HUES48 (cell line): ENCODE measurements around the gene HIPK1.
"Not testable (repeated sequence)": the region's sequence is repeated elsewhere in the genome, so short reads cannot be mapped to it uniquely, and the experiment has no call there.

Experiments used
- H3K27ac ChIP-seq: one replicate; pipeline ENCODE4 v1.7.0; 2013; ENCODE audit warnings: low read depth, low read length, inconsistent platforms
- H3K27me3 ChIP-seq: 2 replicates; pipeline ENCODE4 v1.6.1; 2013; ENCODE audit warnings: mild to moderate bottlenecking, low read length; ENCODE audit not compliant: control insufficient read depth, insufficient read depth
- H3K36me3 ChIP-seq: 2 replicates; pipeline ENCODE4 v1.6.1; 2013; ENCODE audit warnings: low read length; ENCODE audit not compliant: control insufficient read depth, insufficient read depth
- H3K4me1 ChIP-seq: 2 replicates; pipeline ENCODE4 v1.6.1; 2013; ENCODE audit warnings: mild to moderate bottlenecking, low read length; ENCODE audit not compliant: control insufficient read depth, insufficient read depth
- H3K4me3 ChIP-seq: 2 replicates; pipeline ENCODE4 v1.5.1; 2013; ENCODE audit warnings: mild to moderate bottlenecking, low read depth, low read length
- H3K9ac ChIP-seq: 2 replicates; pipeline ENCODE4 v1.6.1; 2013; ENCODE audit warnings: mild to moderate bottlenecking, low read depth, low read length, moderate library complexity
- H3K9me3 ChIP-seq: 2 replicates; pipeline ENCODE4 v1.6.1; 2013; ENCODE audit warnings: low read length; ENCODE audit not compliant: control insufficient read depth, insufficient read depth

The HIPK1 gene

DNA sequence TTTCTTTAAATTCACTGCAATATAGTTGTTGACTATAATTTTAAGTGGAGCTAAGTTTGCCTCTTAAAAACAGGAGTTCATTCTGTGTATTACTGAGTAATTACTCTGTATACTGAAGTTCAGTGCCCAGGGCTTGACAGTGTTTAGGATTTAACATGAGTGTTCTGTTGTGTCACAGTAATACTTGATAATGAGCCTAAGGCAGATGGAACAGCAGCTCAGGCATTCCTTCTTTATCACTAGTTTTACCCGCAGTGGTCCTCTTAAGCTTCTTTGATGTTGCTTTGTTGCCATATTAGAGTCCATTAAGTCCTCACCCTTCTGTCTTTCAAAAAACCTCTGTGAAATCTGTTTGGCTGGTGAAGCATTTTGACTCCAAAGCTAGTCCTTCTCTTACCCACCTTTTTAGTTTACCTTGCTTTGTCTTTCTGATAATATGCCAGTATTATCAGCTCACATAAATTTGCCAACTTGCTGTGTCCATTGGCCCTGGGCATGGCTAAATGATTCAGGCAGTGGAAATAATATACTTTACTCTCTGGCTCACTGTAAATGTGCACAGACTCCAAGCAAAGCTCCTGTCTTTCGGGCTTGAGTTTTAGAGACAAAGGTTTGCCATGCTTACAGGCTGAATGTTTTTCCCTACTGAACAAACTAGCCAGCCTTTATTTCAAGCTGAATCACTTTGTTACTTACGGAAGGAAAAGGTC lies 17.7 kb downstream of the HIPK1 start:
- Histone ChIP-seq H3K36me3 (peaks cover 22% of the 10 kb centered on the region), H3K4me3 (no peak overlapping the region), H3K27me3 (no peaks in the 10 kb centered on the region), H3K27ac (peak overlapping the region; percentile 37), H3K9me3 (no peaks in the 10 kb centered on the region), H3K9ac (no peak overlapping the region), H3K4me1 (peaks cover 29% of the 10 kb centered on the region)

- Histone ChIP-seq H3K36me3 (peaks cover 16% of the 10 kb centered on the region), H3K9ac (no peak overlapping the region), H3K4me3 (no peak overlapping the region), H3K9me3 (no peaks in the 10 kb centered on the region), H3K27me3 (no peaks in the 10 kb centered on the region), H3K4me1 (peaks cover 31% of the 10 kb centered on the region), H3K27ac (peak overlapping the region; percentile 37)
Observed at GRCh38 chr1:113947388-113948107, 18.4 kb downstream of the HIPK1 start.

DNA sequence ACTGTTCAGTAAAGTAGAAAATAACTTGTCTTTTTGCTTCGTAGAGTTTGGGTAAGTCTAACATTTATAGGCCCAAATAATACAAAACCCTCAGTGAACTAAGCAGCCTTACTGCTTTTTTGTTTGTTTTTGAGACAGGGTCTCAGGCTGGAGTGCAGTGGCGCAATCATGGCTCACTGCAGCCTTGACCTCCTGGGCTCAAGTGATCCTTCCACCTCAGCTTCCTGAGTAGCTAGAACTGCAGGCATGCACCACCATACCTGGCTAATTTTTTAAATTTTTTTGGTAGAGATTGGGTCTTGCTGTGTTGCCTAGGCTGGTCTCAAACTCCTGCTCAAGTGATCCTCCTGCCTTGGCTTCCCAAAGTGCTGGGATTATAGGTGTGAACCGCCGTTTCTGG lies 19.0 kb downstream of the HIPK1 start:
- H3K27ac ChIP-seq, H3K27me3 ChIP-seq, H3K9me3 ChIP-seq, H3K9ac ChIP-seq, H3K4me3 ChIP-seq, H3K36me3 ChIP-seq: not testable (repeated sequence)
- peaks cover 34% of the 10 kb centered on the region for H3K4me1 ChIP-seq

- Histone ChIP-seq H3K9me3 (no peaks in the 10 kb centered on the region), H3K4me1 (peaks cover 34% of the 10 kb centered on the region), H3K4me3 (no peak overlapping the region), H3K9ac (no peak overlapping the region), H3K36me3 (peaks cover 6% of the 10 kb centered on the region), H3K27ac (no peak overlapping the region), H3K27me3 (no peaks in the 10 kb centered on the region)
Observed at GRCh38 chr1:113949007-113949406, 19.9 kb downstream of the HIPK1 start.

DNA sequence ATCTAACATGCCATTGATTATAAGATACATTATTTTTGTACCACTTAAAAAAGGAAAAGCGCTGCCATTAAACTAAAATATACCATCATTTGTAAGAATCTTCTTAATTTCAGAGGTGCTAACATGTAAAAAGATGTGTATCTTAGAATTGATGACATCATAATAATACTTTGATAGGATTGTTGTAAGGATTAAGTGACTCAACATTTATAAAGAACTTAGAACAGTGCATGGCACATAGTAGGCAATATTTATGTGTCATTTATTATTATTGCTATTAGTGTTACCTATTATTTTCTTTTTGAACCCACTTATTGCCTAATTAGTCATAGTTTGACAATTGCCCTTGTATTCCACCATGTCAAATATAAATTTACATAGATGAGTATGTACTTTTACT lies 21.8 kb downstream of the HIPK1 start:
- Histone ChIP-seq H3K27me3 (no peaks in the 10 kb centered on the region), H3K9me3 (no peaks in the 10 kb centered on the region), H3K9ac (no peak overlapping the region), H3K27ac (no peak overlapping the region), H3K4me1 (peaks cover 32% of the 10 kb centered on the region), H3K4me3 (no peak overlapping the region), H3K36me3 (peaks cover 23% of the 10 kb centered on the region)

DNA sequence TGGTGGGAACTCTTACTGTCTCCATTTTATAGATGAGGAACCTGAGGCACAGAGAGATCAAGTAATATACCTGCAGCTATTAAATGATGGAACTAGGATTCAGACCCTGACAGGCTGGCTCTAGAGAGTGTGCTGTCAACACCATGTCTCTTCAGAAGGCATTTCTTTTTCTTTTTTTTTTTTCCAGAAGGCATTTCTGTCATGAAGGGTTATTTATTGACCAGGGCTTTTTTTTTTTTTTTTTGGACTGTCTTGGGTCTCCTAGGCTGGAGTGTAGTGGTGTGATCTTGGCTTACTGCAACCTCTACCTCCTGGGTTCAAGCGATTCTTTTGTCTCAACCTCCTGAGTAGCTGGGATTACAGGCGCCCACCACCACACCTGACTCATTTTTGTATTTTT lies 22.6 kb downstream of the HIPK1 start:
- H3K4me3 ChIP-seq, result no peak overlapping the region
- no peaks in the 10 kb centered on the region for H3K27me3 ChIP-seq
- H3K36me3 ChIP-seq, result peaks cover 29% of the 10 kb centered on the region
- no peak overlapping the region for H3K27ac ChIP-seq
- H3K9ac ChIP-seq, result no peak overlapping the region
- H3K4me1 ChIP-seq, result peaks cover 25% of the 10 kb centered on the region
- H3K9me3 ChIP-seq, result no peaks in the 10 kb centered on the region

GRCh38 chr1:113957984-113958383 lies 28.9 kb downstream of the HIPK1 start:
- Histone ChIP-seq H3K9me3 (no peaks in the 10 kb centered on the region), H3K9ac (no peak overlapping the region), H3K36me3 (peaks cover 71% of the 10 kb centered on the region), H3K27ac (no peak overlapping the region), H3K4me3 (no peak overlapping the region), H3K27me3 (no peaks in the 10 kb centered on the region), H3K4me1 (no peaks in the 10 kb centered on the region)

DNA sequence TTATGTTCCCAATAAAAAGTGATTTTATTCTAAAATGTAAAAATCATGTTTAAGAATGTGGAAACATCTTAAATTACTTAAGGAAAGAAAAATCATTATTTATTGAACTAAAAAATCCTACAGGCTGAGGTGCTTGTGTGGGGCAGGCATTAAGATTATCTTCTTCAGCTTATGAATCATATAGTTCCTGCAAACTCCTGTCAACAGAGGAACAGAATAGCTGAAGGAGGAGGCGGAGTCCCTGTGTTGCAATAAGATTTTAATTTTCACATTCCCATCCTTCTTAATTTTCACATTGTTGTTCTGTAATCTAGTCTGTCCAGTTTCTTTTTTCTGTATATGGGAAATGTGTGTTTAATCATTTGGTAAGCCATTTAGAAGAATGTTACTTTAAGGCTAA lies 29.6 kb downstream of the HIPK1 start:
- Histone ChIP-seq H3K9me3 (no peaks in the 10 kb centered on the region), H3K27ac (no peak overlapping the region), H3K4me3 (no peak overlapping the region), H3K36me3 (peaks cover 76% of the 10 kb centered on the region), H3K27me3 (no peaks in the 10 kb centered on the region), H3K4me1 (peaks cover 1% of the 10 kb centered on the region; the same call in 1 of the 2 replicates), H3K9ac (no peak overlapping the region)

GRCh38 chr1:113963281-113963906 lies 34.3 kb downstream of the HIPK1 start:
- no peak overlapping the region for H3K4me3 ChIP-seq
- no peaks in the 10 kb centered on the region for H3K27me3 ChIP-seq
- peaks cover 13% of the 10 kb centered on the region; the same call in 1 of the 2 replicates for H3K4me1 ChIP-seq
- no peak overlapping the region for H3K27ac ChIP-seq
- no peaks in the 10 kb centered on the region for H3K9me3 ChIP-seq
- H3K9ac ChIP-seq, result no peak overlapping the region
- peaks cover 77% of the 10 kb centered on the region for H3K36me3 ChIP-seq

DNA sequence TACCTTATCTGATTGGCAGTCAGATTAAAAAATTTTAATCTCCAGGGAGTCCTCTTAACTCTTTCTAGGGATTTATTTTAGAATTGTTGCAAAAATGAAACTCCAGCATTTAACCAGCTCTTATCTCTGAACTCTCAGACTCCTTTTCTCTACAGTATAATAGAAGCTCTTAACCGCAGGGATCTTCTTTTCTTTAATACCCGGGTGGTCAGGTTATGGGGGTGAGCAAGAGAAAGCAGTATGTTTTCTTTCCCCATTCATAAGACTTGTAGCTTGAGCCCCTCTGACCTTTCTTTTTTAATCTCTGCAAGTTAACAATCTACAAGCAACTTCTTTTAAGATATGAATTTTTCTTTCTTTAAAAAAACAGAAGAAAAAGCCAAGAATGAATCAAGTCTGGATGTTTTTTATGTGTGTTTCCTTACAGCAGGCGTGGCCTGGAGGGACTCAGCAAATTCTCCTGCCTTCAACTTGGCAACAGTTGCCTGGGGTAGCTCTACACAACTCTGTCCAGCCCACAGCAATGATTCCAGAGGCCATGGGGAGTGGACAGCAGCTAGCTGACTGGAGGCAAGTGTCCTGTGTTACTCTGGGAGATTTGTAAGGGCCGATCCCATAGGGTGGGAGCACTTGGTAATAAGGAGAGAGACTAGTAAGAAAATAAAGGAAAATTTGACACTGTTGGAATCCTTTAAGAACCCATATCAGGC lies 36.7 kb downstream of the HIPK1 start:
- no peaks in the 10 kb centered on the region for H3K27me3 ChIP-seq
- H3K4me3 ChIP-seq, result no peak overlapping the region
- H3K27ac ChIP-seq, result no peak overlapping the region
- peaks cover 83% of the 10 kb centered on the region for H3K36me3 ChIP-seq
- no peak overlapping the region for H3K9ac ChIP-seq
- peaks cover 13% of the 10 kb centered on the region; the same call in 1 of the 2 replicates for H3K4me1 ChIP-seq
- H3K9me3 ChIP-seq, result no peaks in the 10 kb centered on the region
